Stimulated activated CD4-positive, alpha-beta T cell treated with anti-CD3 and anti-CD28 coated beads, Interleukin-1b, Interleukin-23, amount 100 ng/mL, for 1 hour (primary cell): ENCODE results near the gene FCER1G.
"Not testable (repeated sequence)": the region's sequence is repeated elsewhere in the genome, so short reads cannot be mapped to it uniquely, and the experiment has no call there.

Experiments used
- DNase-seq, 2 donors: peaks; one replicate each; pipeline ENCODE4 v3.0.0-alpha.2; 2020; ENCODE audit warnings: low read depth in 2 of 2

The FCER1G gene

DNA sequence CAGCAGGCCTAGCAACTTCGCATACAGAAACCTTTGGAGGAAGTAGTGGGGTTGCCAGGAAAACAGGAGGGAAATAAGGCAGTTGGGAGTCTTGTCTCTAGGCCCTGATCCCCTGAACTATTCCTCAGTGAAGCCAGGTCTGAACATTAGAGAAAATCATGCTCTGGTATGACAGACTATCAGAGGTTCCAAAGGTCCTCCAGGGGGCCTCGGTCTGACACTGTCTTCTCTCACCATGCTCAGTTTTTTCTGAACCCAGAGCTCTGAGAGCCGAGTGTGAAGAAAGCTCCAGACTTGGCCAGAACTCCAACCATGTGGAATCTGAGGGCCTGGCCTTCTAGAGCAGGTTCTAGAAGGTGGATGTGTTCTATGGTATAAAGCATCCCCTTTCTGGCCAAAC lies 14.8 kb downstream of the FCER1G start:
- DNase-seq, result no peak

DNA sequence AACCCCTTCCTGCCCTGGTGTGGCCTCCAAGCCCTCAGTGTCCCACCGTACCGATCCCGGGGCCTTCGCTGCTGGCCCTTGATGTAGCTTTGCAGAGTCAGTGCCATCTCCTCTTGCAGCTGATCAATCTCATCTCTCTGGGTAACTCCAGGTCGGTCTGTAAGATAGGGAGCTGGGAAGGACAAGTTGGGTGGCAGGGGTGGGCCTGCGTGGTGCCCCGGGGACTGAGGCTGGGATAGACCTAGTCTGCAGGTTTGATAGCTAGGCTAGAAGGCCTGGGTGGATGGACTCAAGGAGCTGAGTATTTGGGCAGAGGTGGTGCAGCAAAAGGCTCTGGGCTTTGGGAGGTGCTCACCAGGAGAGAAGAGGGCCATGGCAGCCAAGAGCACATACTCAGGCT lies 15.7 kb downstream of the FCER1G start:
- no peak for DNase-seq

DNA sequence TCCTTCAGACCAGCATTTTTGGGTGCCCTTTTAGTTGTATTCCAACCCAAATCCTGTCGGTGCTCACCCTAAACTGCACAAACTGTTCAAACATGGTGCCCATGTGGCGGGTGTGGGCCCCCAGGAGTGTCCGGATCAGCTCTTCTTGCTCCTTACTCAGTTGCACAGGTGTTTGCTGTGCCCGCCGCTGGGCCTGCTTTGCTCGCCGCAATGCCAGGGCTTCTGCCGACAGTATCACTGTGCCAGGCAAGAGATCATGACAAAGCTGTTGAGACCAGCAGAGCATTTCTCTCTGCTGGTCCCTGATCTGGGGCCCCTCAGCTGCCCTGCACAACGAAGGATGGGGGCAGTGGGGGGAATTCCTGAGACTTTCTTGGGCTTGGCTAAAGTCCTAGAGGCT lies 18.0 kb downstream of the FCER1G start:
- no peak for DNase-seq

DNA sequence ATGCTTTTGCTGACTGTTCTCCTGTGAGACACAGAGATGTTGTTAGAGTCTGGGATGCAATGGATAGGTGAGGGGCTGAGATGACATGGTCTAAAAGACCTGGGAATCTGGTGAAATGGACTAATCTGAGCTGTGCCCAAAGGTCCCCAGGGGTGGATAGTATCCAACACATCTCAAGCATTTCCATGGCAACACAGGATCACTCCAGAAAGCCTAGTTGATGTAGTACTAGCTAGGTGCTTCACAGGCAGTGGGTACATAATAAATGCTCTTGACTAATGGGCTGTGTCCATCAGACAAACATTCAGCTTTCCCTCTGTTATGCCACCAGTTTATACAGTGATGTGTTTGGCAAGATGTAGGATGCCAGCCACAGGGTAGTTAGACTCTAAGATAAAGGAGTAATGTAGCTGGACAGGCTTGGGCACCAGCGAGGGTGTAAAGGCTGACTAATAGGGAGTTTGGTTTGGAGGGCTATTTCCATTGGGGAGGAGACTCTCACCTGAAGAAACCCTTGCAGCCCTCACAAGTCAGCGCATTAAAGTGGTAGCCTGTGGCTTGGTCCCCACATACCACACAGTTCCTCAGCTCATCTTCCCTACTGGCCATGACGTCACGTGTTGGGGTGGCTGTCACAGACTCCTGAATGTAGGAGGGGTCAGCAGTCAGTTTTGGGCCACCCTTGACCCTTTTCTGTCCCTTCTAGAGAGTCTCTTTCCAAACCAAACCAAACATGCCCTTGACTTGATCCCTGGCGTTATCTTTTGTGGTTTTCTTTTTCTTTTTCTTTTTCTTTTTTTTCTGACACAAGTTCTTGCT lies 21.1 kb downstream of the FCER1G start:
- no peak for DNase-seq

DNA sequence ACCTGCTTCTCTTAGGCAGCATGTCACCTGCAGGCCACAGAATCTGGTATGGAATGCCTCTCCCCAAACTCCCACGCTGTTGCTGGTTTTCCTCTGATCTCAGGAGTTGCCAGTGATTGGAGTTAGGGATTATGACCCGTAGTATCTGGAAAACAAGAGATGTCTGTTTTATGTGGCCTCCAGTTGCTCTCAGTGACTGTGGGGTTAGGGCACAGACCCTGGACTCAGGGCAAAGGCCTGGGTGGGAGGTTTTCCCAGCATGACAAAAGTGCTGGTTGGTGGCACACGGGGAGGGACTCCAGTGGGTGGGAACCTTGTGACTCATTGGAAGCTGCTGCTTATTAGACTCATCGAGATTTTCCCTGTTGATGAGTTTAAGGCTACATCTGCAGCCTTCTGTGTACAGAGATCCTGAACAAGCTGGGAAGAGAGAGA lies 23.0 kb downstream of the FCER1G start, which contains the start of gene NR1I3:
NR1I3 (minus strand) TSS at position 165 of the 435 bp plus-strand sequence. CDS start 1,638 bp downstream, outside the sequence.
- no peak for DNase-seq

DNA sequence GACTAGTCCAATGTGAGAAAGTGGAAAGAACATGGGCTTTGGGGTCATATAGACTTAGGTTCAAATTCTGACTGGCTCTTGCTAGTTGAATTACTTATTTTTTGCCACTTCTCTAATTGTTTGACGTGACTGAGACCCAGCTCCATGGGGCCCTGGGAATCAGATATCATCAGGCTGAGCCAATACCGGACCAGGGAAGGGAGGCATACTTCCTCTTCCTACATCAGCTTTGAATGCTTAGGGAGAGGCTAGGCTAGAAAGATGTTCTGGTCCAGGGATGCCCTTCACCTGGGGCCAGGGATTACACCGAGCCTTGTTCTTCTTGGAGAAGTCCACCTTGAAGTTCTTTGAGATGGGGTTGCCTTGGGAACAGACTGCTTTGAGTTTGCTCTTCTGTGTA lies 26.6 kb downstream of the FCER1G start:
- DNase-seq, result no peak

DNA sequence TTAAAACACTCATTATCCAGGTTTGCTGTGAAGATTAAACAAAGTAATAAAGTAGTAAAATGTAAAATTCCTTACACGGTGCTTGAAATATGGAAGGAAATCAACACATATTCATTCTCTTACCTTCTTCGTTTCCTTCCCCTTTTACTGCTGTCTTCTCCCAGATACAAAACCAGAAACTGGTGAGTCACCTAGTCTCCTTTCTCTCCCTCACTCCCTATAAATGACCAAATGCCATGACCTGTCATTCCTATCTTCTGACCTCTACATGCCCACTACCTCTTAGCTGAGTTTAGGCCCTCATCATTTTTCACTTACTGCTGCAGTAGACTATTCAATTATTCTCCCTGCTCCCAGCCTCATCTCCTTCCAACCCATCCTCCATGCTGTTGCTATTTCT lies 27.2 kb downstream of the FCER1G start:
- DNase-seq, result no peak

DNA sequence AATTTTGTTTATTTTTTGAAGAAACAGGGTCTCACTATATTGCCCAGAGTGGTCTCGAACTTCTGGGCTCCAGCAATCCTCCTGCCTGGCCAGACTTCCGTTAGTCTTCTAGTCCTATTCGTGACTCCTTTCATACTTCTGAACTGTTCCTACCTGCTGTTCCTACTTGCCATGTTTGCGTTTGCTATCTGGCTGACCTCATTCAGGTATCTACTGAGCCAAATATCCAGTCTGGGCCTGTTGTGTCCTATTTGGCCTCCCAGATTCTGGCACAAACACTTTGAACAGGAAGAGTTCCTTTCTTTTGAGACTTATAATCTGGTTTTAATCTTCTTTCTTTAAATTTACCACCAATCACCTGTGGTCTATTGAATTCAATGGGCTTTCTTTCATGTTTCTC lies 29.8 kb downstream of the FCER1G start:
- no peak for DNase-seq

DNA sequence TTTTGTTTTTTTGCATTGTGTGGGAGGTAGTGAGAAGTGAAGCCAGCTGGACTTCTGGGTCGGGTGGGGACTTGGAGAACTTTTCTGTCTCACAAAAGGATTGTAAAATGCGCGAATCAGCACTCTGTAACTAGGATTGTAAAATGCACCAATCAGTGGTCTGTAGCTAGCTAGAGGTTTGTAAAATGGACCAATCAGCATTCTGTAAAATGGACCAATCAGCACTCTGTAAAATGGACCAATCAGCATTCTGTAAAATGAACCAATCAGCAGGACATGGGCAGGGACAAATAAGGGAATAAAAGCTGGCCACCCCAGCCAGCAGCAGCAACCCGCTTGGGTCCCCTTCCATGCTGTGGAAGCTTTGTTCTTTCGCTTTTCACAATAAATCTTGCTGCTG lies 35.0 kb downstream of the FCER1G start:
- not testable (repeated sequence) for DNase-seq

DNA sequence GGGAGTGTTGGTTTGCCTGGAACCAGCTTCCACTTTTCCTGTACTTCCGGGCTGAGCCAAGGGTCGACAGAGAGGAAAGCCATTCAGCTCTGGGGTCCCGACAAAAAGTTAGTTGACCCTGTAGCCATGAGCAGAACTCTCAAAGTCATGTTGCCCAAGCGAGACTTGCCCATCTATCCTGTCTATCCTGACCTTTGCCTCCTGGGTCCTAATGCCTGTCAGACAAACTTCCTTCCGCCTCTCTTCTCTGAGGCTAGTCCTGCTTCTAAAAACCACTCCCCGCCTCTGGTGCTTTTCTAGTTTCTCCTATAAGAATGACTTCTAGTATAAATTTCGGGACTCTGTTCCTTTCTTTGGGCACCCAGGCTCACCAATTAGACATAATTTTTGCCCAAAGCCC lies 35.7 kb downstream of the FCER1G start:
- DNase-seq, result no peak

DNA sequence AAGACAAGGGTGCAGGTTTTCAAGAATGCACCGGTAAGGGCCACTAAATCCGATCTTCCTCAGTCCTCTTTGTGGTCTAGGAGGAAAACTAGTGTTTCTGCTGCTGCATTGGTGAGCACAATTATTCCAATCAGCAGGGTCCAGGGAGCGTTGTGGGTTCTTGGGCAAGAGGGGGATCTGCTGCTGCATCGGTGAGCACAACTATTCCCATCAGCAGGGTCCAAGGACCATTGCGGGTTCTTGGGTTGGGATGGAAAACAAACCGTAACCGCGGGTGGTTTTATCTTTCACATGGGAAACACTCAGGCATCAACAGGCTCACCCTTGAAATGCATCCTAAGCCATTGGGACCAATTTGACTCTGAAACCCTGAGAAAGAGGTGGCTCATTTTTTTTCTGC lies 36.5 kb downstream of the FCER1G start:
- no peak for DNase-seq

DNA sequence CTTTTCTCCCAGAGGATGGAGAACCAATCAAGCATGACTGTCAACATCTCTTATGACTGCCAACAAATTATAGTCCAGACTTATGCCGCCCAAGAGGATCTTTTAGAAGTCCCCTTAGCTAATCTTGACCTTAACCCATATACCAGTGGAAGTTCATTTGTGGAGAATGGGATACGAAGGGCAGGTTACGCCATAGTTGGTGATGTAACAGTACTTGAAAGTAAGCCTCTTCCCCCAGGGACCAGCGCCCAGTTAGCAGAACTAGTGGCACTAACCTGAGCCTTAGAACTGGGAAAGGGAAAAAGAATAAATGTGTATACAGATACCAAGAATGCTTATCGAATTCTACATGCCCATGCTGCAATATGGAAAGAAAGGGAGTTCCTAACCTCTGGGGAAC lies 40.2 kb downstream of the FCER1G start:
- not testable (repeated sequence) for DNase-seq

DNA sequence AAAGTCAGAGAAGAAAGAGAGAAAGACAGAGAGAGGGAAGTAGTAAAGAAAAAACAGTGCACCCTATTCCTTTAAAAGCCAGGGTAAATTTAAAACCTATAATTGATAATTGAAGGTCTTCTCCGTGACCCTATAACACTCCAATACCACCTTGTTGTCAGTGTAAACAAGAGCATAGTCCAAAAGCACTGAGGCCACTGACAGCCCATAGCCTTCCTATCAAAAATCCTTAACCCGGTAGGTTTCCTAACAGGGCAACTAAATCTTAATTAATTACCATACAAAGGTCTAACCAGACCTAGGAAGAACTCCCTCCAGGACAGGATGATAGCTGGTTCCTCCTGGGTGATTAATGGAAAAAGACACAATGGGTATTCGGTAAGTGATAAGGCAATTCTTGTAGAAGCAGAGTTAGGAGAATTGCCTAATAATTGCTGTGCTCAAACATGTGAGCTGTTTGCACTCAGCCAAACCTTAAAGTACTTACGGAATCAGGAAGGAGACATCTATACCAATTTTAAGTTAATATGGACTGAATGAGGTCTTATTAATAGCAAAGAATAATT lies 40.9 kb downstream of the FCER1G start:
- not testable (repeated sequence) for DNase-seq

DNA sequence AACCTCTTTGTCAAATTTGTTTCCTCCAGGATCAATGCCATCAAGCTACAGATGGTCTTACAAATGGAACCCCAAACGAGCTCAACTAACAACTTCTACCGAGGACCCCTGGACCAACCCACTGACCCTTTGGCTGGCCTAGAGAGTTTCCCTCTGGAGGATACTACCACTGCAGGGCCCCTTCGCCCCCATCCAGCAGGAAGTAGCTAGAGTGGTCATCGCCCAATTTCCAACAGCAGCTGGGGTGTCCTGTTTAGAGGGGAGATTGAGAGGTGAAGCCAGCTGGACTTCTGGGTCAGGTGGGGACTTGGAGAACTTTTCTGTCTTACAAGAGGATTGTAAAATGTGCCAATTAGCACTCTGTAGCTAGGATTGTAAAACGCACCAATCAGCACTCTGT lies 42.0 kb downstream of the FCER1G start:
- not testable (repeated sequence) for DNase-seq

DNA sequence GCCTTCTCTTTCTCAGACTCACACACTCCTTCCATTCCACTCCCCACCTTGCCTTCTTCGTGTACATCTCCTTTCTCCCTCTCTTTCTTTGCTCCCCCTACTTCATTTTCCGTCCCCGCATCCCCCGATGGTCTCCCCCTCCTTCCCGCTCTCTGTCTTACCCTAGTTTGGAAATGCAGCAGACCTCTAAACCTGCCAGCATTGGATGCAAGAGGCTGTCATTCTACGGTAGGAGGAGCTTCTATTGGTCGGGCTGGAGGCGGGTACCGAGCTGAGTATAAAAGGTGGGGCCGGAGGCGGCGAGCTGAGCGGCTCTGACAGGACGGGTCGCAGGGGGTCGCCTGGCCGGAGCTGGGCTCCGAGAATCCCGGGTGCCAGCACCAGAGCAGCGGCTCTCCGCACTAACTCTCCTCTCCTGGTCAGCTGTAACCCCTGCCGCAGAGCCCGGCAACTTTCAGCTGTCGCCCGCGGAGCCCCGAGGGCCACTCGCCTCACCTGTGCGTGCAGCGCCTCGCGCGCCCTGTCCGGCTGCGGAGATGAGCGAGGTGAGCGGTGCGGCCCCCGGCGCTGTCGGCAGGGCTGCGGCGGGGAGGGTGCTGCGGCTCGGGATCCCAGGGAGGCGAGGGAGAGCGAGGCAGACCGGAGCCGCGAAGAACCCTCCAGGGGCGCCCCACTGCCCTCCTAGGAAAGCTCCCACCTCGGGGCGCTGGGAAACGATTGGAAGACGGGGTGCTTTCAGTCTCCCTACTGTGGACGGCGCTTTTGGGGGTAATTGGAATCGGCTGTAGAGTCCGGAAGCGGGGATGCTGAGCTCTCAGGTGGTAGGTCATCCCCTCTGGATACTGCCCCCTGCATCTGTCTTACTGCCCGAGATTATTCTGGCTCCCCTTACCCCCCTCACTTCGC lies 43.6 kb downstream of the FCER1G start, which contains the start of gene PCP4L1:
PCP4L1 (plus strand) TSS at position 307 of the 906 bp plus-strand sequence; CDS start at position 537, 230 bp downstream.
- DNase-seq, result peak in 1 of 2 donors; percentile 8

DNA sequence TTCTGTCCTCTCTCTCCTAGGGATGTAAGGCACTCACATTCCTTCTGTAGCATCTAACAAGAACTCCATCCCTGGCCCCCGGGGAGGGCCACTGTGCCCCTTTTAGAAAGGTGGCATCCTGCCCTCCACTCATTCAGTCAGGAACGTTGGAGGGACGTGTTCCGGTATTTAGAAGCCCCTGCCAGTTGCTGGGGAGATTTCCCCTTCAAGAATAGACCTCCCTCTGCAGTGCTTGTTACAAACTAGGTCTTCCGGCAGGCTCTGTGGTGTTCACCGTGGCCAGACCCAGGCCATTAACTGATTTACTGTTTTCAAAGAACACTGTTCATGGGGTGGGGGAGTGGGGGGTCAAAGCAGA lies 44.2 kb downstream of the FCER1G start:
- no peak for DNase-seq

DNA sequence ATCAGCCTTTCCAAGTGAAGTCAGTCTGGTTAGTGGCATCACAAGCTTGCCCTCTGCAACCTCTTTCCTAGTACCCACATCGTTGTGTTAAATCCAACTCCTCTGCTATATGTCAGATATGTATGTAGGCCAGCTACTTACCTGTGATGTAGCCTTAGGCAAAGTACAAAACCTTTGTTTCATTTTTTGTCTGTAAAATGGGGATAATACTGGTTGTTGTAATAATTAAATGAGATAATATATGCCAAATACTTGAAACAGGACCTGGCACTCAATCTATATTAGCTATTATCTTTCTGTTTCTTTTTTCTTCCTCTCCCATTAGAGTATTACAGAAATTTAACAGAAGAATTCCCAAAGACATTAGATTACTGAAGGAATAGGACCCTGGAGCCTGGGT lies 44.7 kb downstream of the FCER1G start:
- DNase-seq, result no peak

DNA sequence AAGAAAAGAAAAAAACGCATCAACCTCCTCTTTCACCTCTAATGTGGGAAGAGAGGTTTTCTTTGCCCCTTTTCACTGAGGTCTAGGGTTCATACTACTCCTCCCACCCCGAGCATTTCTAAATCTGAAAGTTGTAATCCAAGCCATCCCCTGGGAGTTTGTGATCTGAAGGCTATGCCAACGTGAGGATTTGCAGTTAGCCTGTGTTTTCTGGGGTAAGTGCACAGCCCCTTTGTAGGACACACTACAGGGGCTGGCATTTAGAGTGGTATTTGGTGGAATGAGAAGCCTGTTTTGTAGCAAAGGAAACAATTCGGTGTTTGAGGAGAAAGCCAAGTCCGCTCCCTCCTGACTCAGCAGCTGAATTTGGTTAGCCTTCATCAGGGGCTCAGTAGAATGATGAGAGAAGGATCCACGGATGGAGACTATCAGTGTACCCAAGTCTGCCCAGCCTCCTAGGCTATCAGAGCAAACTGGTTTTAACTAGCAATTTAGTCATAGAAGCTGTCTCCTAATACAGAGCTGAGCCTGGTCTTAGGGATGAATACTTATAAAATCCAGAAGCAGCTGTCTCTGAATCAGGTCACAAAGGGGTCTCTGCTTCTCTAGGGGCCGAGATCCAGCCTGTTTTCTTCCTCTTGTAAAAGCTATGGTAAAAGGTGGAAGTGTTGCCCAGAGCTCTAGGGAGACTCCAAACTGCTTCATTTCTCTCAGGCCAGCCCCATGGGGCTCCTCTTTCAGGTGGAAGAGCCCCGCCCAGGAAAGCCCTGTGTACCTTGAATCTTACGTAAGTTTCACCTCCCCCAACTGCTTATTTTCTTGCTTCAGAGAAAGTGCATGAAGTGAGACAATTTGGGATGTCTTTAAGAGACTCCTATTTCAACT lies 45.5 kb downstream of the FCER1G start:
- no peak for DNase-seq

DNA sequence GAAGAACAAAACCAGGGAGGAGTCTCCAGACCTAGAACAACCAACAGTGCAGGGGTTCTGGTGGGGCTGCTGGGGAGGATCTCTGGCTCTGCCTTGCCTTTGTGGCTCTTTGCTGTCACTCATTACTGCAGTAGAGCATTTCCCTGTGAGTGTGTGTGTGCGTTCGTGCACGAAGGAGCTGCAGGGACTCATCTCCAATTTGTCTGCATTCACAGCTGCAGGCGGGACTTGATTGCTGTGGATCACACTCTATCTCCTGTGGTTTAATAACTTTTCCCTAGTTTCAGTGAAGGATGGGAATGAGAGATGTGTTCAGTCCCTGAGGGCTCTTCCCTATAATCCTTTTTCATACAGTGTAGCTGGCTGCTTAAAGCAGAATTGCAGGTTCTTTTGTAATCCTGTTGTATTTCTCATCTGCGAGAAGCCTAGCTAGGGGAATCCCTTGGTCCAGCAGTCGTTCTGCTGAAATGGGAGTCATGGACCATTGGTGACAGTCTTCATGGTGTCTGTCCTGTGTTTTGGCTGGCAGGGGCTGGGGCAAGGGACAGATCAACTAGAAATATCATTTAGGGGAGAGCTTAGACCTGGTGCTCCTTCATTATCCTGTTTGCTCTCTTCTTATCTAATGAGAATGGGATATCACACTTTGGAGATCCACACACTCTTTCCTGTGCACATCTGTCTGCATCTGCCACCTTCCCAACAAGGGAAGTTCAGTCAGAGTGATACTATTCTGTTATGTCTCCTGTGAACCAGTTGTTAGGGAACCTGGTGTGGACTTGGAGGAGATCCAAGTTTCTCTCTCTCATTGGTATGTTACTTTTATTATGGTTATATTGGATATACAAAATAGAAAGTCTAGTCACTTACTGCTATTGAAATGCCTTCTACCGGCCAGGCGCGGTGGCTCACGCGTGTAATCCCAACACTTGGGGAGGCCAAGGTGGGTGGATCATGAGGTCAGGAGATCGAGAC lies 46.5 kb downstream of the FCER1G start:
- DNase-seq, result no peak

DNA sequence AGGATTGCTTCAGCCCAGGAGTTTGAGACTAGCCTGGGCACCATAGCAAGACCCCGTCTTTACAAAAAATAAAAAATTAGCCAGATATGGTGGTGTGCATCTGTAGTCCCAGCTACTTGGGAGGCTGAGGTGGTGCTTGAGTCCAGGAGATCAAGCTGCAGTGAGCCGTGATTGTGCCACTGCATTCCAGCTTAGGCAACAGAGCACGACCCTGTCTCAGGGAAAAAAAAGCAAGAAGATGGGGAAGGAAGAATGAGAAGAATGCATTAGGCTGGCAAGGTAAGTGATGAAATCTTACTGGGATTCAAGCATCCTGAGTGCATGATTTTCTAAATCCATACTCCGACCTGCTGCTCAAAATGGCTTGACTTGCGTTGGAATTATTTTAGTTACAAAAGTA lies 50.2 kb downstream of the FCER1G start:
- no peak for DNase-seq
